HepG2 (cell line): ENCODE results near the gene EP300. TPM values are rescaled to one million over a fixed set of nuclear protein-coding genes. Genes with fewer than 3 reads are reported as not detected.
A peak's percentile ranks its signal among the peaks of the same experiment; 100 is the strongest.

Experiments used
- ARID4A ChIP-seq: sonication (generic); formaldehyde crosslinking; IDR thresholded peaks from 2 replicates; pipeline ENCODE4 v1.5.0; 2020; ENCODE audit warnings: mild to moderate bottlenecking, missing genetic modification reagents, borderline replicate concordance
- HCFC1 ChIP-seq: fragments of 150-350 bp; IDR thresholded peaks from 2 replicates; pipeline ENCODE4 v1.6.1; 2014; ENCODE audit warnings: low read depth, low read length
- KAT2B ChIP-seq: fragments of 150-350 bp; IDR thresholded peaks from 2 replicates; pipeline ENCODE4 v1.6.1; 2014; ENCODE audit warnings: low read depth, low read length, borderline replicate concordance
- MED1 ChIP-seq: sonication (generic); formaldehyde crosslinking; IDR thresholded peaks from 2 replicates; pipeline ENCODE4 v1.4.0; 2020; ENCODE audit warnings: missing genetic modification reagents
- MTF1 ChIP-seq: sonication (generic); formaldehyde crosslinking; IDR thresholded peaks from 2 replicates; pipeline ENCODE4 v1.5.0; 2020; ENCODE audit warnings: missing genetic modification reagents
- RAD21 ChIP-seq: fragments of 450-650 bp; formaldehyde crosslinking; IDR thresholded peaks from 2 replicates; pipeline ENCODE4 v1.5.0; 2020; ENCODE audit warnings: mild to moderate bottlenecking
- SNAPC4 ChIP-seq: sonication (generic); formaldehyde crosslinking; IDR thresholded peaks from 2 replicates; pipeline ENCODE4 v1.4.0; 2020; ENCODE audit warnings: mild to moderate bottlenecking, missing genetic modification reagents
- ZBTB2 ChIP-seq: sonication (generic); formaldehyde crosslinking; IDR thresholded peaks from 2 replicates; pipeline ENCODE4 v1.8.0; 2022; ENCODE audit warnings: low read depth, missing genetic modification reagents
- ZNF710 ChIP-seq: sonication (generic); formaldehyde crosslinking; IDR thresholded peaks from 2 replicates; pipeline ENCODE4 v1.5.0; 2020; ENCODE audit warnings: mild to moderate bottlenecking, missing genetic modification reagents, borderline replicate concordance
- polyA plus RNA-seq, 8 experiments: library from polyadenylated mRNA; depleted of rRNA in 3 of 8; stranded (reverse) in 7 of 8; unstranded in 1 of 8; fragments of >200 nt; fragmentation: Illumina TruSeq in 4 of 8; extraction: Trizol in 4 of 8; gene quantifications; 2 replicates each; pipeline versions ENCODE4 v1.2.1 to v1.2.3, GENCODE V29; 2011 to 2016; ENCODE audit warnings: low read depth in 4 of 8, missing spikeins in 1 of 8, mixed read lengths in 1 of 8; ENCODE audit not compliant: insufficient read depth in 1 of 8
- total RNA-seq, 5 experiments: library from RNA; depleted of rRNA; stranded (reverse); fragments of >200 nt; fragmentation: Illumina TruSeq; extraction: Trizol; gene quantifications; 2 replicates each; pipeline ENCODE4 v1.2.3, GENCODE V29; 2016; ENCODE audit warnings: low read depth in 1 of 5
- TF ChIP-seq, protein P1 (sequence below): sonication (generic); formaldehyde crosslinking; IDR thresholded peaks from 2 replicates; pipeline ENCODE4 v1.8.0; 2022; ENCODE audit warnings: mild to moderate bottlenecking, missing genetic modification reagents, moderate library complexity
- TF ChIP-seq, protein P2 (sequence below): sonication (generic); formaldehyde crosslinking; IDR thresholded peaks from 2 replicates; pipeline ENCODE4 v1.5.1; 2020; ENCODE audit warnings: mild to moderate bottlenecking, moderate library complexity, missing genetic modification reagents

Gene EP300
- total and polyA plus RNA-seq, 2 of the 13 experiments (the other 11 are each of a cell fraction or from before 2014, with no cell fraction given): 13.6 to 14.9 TPM

DNA sequence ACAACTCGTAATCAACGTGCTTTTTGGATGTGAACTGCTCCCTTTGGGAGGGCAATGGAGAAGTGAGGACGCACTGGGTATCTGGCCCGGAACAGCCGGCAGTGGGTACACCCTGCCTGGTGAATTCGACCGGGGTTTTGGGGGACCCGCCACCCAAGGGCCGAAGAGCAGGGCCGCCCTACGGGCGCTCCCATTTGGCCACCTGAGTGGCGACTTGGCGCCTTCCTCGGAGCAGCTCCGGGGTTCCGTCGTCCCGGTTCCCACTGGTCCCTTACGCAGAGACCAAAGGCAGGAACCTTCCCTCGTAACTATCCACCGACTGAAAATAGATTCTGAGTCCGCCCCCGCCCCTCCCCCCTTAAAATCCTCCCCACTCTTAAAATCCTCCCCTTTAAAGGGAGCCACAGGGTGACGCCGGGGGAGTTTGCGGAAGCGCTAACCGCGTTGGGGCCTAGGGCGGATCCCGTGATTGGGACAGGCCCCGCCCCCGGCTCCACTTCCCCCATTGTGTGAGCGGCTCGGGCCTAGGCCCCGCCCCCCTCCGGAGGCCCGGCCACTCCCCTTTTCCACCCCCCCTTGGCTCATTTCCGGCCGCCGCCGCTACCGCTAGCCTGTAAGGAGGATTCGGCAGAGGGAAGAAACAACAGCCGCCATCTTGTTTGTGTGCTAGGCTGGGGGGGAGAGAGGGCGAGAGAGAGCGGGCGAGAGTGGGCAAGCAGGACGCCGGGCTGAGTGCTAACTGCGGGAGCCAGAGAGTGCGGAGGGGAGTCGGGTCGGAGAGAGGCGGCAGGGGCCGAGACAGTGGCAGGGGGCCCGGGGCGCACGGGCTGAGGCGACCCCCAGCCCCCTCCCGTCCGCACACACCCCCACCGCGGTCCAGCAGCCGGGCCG is 1.0 kb upstream of the EP300 start (continued):
- TF ChIP-seq, protein P1, sequence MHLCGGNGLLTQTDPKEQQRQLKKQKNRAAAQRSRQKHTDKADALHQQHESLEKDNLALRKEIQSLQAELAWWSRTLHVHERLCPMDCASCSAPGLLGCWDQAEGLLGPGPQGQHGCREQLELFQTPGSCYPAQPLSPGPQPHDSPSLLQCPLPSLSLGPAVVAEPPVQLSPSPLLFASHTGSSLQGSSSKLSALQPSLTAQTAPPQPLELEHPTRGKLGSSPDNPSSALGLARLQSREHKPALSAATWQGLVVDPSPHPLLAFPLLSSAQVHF: no peak
- TF ChIP-seq SNAPC4 (CRISPR knock-in tag) (no peak), KAT2B (no peak), MTF1 (CRISPR knock-in tag) (no peak), ARID4A (CRISPR knock-in tag) (peak; percentile 70; the same call in 1 of the 2 replicates), MED1 (CRISPR knock-in tag) (peak; percentile 24; the same call in 1 of the 2 replicates), HCFC1 (0 out of 2 replicates have a peak, but pooled peaks have one; percentile 23), ZNF710 (CRISPR knock-in tag) (peak; percentile 39; the same call in 1 of the 2 replicates), ZBTB2 (CRISPR knock-in tag) (peak; percentile 73), RAD21 (CRISPR knock-in tag) (peak; percentile 26; the same call in 1 of the 2 replicates)
- TF ChIP-seq, protein P2, sequence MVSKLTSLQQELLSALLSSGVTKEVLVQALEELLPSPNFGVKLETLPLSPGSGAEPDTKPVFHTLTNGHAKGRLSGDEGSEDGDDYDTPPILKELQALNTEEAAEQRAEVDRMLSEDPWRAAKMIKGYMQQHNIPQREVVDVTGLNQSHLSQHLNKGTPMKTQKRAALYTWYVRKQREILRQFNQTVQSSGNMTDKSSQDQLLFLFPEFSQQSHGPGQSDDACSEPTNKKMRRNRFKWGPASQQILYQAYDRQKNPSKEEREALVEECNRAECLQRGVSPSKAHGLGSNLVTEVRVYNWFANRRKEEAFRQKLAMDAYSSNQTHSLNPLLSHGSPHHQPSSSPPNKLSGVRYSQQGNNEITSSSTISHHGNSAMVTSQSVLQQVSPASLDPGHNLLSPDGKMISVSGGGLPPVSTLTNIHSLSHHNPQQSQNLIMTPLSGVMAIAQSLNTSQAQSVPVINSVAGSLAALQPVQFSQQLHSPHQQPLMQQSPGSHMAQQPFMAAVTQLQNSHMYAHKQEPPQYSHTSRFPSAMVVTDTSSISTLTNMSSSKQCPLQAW: peak; percentile 79
